Stomach (tissue), 4 donors: ENCODE results near the gene DPH6.

Experiments
- POLR2A ChIP-seq, 4 donors: fragments of 450-650 bp; IDR thresholded peaks; one replicate each; pipeline ENCODE4 v1.6.1; 2016; ENCODE audit warnings: antibody characterized with exemption in 4 of 4, control low read depth in 2 of 4, mild to moderate bottlenecking in 1 of 4, moderate library complexity in 1 of 4
- POLR2AphosphoS5 ChIP-seq, 3 donors: sonication (generic); formaldehyde crosslinking; IDR thresholded peaks; one replicate each; pipeline ENCODE4 v1.6.1; 2016; ENCODE audit warnings: antibody characterized with exemption in 3 of 3

GRCh38 chr15:35548435-35548834 lies 2.5 kb upstream of the DPH6 start:
- TF ChIP-seq POLR2AphosphoS5 (IDR thresholded peaks at IDR 0.05) (no peak), POLR2A (IDR thresholded peaks at IDR 0.05) (no peak)
